Non-pigmented ciliary epithelial cell (primary cell): ENCODE data around the gene KRTAP2-1.
"Not testable (repeated sequence)": the region's sequence is repeated elsewhere in the genome, so short reads cannot be mapped to it uniquely, and the experiment has no call there.

Experiments used
- DNase-seq: peaks from one replicate; pipeline ENCODE4 v3.0.0-alpha.2; 2010; ENCODE audit warnings: low read depth

KRTAP2-1 gene

DNA sequence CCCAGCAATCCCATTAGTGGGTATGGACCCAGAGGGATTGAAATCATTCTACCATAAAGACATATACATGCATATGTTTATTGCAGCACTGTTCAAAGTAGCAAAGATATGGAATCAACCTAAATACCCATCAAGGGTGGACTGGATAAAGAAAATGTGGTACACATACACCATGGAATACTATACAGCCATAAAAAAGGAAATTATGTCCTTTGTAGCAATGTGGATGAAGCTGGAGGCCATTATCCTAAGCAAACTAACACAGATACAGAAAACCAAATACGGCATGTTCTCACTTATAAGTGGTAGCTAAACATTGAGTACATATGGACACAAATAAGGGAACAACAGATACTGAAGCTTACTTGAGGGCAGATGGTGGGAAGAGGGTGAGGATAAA, 10.4 kb upstream of the KRTAP2-1 start:
- no peak for DNase-seq

DNA sequence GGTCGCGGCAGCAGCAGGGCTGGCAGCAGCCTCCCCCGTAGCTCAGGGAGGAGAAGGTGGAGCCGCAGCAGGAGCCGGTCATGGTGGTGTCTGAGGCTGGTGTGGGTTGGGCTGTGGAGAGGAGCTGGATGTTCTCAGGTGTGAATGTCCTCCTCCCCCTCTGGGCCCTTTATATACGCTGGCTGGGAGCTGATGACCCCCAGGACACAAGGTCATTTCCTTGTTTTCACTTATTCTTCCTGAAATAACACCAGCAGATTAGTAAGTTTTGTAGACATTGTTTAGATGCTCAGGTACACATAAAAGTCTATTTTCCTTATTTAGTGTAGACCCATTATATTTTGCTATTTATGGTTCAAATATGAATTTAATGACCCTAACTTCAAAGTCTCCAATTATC, 8.0 kb upstream of the KRTAP2-1 start, which contains the start of gene KRTAP2-2:
Gene KRTAP2-2, minus strand, starts transcription at position 101 of the 400 bp plus-strand sequence. Its CDS starts 19 bp downstream, at position 82.
- not testable (repeated sequence) for DNase-seq

DNA sequence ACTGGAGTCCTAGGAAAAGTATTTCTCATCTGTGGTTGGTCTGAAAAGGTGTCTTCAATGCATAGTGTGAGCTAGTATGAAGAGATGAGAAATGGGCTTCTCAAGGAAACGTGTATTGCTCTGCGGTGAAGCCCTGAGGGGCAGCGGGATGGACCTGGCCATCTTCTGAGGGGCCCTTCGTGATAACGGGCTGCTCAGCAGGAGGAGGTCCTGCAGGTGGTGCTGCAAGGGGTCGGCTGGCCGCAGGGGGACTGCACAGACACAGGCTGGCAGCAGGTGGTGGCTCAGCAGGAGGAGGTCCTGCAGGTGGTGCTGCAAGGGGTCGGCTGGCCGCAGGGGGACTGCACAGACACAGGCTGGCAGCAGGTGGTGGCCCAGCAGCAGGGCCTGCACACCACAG, 7.4 kb upstream of the KRTAP2-1 start:
- not testable (repeated sequence) for DNase-seq

DNA sequence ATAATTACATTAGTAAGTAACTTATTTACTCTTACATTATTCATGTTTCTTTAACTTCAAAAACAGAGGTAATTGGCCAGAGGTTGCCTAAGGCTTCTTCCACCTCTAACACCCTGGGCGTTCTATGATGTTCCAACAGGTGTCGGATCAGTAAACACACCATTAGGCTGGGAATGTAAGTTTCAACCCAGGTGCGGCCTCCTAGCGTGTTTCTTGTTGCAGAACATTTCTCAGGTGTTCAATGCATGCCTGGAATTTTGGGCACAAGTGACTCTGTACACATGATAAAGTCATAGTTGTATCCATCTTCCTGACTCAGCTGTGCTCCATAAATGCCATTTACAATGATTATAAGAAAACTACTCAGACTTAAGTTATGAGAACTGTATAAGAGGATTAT, 6.9 kb upstream of the KRTAP2-1 start:
- no peak for DNase-seq

DNA sequence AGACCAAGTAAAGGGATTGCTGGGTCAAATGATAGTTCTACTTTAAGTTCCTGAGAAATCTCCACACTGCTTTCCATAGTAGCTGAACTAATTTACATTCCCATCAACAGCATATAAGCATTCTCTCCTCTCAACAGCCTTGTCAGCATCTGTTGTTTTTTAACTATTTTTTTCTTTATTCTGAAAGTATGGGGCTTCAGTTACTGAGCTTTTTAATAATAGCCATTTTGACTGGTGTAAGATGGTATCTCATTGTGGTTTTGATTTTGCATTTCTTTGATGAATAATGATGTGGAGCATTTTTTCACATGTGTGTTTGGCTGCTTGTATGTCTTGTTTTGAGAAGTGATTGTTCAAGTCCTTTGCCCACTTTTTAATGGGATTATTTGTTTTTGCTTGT, 5.5 kb upstream of the KRTAP2-1 start:
- no peak for DNase-seq

DNA sequence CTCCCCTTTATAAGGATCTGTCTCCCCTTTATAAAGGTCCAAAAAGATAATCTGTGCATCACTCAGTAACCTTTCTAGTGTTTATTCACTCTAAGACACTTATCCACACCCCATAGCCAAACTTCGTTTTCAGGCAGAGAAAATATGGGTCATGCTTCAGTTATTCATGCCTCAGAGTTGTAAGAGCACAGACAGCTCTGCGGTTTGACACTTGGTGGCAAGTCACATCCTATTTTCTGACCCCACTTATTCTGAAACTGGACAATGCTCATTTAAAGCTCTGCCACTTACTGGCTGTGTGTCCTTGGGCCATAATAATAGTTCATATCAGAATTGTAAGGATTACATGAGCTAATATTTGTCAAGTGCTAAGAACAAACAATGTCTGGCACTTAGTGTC, 2.0 kb upstream of the KRTAP2-1 start:
- peak; percentile 67 for DNase-seq

DNA sequence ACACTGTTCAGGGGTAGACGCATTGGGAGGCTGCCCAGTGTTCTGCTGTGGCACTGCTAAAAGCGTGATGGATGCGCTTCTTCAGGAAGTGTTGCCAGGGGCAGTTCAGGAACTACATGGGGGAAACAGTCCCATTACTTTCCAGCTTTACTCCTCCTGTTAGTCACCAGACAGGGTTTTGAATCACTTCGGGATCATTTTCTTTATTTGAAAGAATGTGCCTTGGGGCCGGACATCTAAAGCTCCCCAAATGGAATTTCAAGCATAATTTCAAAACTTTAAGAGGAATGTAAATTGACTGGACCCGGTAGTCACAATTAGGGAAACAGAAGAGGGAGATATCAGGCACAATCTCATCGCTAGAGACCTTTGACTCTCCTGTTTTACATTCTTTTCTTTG, 1.3 kb upstream of the KRTAP2-1 start:
- DNase-seq = no peak

DNA sequence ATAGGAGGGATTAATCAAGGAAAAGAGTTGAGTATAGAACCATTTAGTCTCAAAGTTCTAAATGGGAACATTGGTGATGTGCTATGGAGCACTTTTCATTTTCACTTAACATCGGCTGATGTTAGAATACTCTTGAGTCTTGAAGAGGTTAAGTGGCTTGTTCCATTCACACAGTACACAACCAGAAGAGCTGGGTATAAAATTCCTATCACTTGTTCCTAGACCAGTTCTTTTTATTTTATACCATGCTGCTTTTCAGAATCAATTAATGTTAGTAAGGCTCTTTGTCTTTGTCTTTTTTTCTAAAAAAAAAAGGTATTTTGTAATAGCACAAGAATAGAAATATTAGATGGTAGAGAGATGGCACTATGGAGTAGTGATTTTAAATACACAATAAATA, 4.2 kb downstream of the KRTAP2-1 start:
- DNase-seq = no peak

DNA sequence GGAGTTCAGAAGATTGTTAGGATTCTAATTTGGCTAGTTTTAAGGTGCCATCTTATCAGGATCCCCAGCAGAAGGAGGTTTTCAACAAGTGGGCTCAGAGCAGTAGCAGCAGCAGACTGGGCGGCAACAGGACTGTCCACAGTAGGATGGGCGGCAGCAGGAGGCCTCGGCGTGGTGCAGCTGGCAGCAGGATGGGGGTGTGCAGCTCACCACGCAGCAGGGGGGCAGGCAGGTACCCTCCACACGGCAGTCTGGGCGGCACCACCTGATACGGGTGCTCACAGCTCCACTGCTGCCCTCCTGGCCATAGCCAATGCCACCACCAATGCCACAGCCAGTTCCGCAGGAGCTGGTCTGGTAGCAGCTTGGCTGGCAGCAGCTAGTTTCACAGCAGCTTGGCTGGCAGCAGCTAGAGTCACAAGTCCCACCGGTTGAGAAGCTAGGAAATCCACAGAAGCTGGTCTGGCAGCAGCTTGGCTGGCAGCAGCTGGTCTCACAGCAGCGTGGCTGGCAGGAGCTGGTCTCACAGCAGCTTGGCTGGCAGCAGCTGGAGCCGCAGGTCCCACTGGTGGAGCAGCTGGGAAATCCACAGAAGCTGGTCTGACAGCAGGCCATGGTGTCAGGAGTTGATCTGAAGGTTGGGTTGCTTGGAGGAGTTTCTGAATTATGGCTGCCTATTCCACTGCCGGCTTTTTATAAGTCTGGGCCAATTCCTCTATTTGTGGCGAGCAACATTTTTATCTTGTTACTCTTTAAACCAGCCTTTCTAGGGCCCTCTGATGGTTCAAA, 6.1 kb downstream of the KRTAP2-1 start, which contains the start of gene KRTAP1-1:
Gene KRTAP1-1, minus strand, starts transcription at position 668 of the 789 bp plus-strand sequence. Its CDS starts 53 bp downstream, at position 615.
- not testable (repeated sequence) for DNase-seq

DNA sequence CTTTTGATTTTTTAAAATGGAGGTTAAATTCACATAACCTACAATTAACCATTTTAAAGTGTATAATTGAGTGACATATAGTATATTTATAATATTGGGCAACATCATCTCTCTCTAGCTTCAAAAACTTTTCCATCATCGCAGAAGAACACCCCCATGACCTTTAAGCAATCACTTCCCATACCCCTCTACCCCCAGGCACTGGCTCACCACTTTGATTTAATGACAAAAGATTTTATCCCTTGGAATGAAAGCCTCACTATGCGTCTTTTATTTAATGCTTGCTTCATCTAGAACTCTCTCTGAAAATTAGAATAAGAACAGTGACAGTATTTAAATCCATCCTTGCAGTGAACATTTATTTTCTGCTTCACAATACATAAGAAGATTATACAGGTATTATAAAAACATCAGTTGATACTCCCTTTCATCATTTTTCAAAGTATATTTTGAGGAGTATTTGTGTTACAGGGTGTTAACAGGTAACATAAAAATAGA, 9.2 kb downstream of the KRTAP2-1 start:
- DNase-seq = no peak

DNA sequence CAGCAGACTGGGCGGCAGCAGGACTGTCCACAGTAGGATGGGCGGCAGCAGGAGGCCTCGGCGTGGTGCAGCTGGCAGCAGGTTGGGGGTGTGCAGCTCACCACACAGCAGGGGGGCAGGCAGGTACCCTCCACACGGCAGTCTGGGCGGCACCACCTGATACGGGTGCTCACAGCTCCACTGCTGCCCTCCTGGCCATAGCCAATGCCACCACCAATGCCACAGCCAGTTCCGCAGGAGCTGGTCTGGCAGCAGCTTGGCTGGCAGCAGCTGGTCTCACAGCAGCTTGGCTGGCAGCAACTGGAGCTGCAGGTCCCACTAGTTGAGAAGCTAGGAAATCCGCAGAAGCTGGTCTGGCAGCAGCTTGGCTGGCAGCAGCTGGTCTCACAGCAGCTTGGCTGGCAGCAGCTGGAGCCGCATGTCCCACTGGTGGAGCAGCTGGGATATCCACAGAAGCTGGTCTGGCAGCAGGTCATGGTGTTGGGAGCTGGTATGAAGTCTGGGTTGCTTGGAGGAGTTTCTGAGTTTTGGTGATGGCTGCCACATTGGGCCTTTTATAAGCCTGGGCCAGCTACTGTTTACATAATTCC, 12.7 kb downstream of the KRTAP2-1 start, which contains the start of gene KRTAP1-3:
Gene KRTAP1-3, minus strand, starts transcription at position 529 of the 590 bp plus-strand sequence. Its CDS starts 53 bp downstream, at position 476.
- DNase-seq = not testable (repeated sequence)

DNA sequence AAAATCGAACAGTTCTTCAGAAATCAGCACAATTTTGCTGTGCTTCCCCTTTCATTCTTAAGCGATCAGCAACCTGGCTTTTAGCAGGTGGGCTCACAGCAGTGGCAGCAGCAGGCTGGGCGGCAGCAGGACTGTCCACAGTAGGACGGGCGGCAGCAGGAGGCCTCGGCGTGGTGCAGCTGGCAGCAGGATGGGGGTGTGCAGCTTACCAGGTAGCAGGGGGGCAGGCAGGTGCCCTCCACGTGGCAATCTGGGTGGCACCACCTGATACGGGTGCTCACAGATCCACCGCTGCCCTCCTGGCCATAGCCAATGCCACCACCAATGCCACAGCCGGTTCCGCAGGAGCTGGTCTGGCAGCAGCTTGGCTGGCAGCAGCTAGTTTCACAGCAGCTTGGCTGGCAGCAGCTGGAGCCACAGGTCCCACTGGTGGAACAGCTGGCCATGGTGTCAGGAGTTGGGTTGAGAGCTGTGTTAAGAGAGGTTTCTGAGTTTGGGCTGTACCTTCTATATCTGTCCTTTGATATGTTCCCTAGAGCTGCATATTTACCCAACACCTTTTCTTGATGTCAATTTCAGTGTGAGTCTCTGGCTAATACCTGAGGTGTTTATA, 17.4 kb downstream of the KRTAP2-1 start, which contains the start of gene KRTAP1-4:
Gene KRTAP1-4, minus strand, starts transcription at position 563 of the 613 bp plus-strand sequence. Its CDS starts 117 bp downstream, at position 446.
- DNase-seq = no peak

DNA sequence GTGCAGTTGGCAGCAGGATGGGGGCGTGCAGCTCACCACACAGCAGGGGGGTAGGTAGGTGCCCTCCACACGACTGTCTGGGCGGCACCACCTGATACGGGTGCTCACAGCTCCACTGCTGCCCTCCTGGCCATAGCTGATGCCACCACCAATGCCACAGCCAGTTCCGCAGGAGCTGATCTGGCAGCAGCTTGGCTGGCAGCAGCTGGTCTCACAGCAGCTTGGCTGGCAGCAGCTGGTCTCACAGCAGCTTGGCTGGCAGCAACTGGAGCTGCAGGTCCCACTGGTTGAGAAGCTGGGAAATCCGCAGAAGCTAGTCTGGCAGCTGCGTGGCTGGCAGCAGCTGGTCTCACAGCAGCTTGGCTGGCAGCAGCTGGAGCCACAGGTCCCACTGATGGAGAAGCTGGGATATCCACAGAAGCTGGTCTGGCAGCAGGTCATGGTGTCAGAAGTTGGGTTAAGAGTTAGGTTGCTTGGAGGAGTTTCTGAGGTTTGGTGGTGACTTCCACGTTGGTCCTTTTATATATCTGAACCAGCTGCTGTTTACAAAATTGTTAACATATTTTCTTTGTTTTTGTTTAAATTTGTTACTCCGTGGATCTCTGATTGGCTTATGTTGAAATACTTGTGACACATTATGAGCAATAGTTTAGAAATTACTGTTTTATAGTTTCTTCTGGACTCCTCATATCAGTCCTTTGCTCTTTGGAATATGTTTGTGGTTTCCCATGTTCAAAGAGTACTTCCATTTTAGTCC, 20.2 kb downstream of the KRTAP2-1 start, which contains the start of gene KRTAP1-5:
Gene KRTAP1-5, minus strand, starts transcription at position 494 of the 757 bp plus-strand sequence. Its CDS starts 53 bp downstream, at position 441.
- DNase-seq = peak; percentile 62

DNA sequence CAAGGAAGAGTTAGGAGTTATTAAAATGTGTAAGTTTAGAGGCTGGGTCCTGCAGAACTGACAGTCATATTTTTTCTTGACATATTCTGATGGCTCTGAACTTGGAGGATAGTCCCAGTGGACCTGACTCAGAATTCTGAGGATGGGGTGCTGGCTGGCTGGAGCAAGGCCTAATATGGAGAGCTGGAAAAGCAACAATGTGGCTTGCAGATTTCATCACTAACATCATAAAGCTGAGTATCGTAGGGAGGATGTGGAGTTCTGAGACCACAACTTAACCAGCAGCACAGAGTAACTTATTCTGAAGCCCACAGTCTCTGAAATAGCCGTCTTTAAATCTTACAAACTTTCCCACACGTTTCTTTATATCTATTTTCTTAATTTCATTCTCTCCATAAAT, 22.4 kb downstream of the KRTAP2-1 start:
- no peak for DNase-seq

DNA sequence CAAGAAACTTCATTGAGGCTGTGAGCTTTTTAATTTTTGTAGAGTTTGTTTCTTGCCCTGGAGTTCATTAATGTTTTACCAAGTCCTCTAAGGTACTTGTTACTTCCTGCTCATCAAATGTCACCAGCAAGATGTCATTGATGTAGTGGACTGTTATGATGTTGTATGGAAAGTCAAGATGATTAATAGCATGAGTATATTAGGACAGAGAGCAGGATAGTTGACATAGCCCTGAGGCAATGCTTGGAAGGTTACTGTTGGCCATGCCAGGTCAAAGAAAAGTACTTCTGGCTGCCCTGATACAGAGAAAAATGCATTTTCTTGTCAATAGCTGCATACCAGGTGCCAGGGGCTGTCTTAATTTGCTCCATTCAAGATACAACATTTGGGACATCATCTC, 26.8 kb downstream of the KRTAP2-1 start:
- no peak for DNase-seq

DNA sequence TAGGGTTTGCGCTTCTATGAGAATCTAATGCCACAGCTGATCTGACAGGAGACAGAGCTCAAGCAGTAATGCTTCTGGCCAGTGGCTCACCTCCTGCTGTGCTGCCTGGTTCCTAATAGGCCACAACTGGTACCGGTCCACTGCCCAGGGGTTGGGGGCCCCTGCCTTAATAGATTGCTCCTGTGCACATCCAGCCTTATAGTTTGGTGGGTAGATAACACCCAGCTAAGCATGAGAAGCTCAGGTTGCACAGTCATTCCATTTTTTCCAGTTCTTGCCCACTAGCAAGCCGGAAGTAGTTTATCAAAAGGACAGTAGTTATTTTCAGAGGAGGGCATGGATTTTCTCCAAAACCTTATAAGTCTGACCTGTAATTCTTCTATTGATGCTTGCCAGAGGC, 27.7 kb downstream of the KRTAP2-1 start:
- no peak for DNase-seq

DNA sequence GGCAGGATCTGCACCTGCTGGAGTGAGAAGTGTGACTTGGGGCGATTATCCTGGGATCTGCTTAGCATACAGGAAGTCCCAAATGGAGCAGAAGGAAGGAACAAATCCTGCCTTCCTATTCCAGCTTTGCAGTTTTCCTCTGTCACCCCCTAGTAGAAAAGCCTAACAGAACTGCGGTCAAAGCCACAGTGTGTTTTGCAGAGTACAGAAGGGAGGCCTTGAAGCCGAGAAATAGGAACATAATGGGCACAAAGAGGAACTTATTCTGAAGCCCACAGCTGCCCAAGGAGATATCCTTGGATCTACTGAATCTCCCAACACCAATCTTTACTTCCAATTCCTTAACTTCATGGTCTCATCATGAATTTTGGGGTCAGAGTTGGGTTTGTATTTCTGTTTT, 28.6 kb downstream of the KRTAP2-1 start:
- DNase-seq = no peak

DNA sequence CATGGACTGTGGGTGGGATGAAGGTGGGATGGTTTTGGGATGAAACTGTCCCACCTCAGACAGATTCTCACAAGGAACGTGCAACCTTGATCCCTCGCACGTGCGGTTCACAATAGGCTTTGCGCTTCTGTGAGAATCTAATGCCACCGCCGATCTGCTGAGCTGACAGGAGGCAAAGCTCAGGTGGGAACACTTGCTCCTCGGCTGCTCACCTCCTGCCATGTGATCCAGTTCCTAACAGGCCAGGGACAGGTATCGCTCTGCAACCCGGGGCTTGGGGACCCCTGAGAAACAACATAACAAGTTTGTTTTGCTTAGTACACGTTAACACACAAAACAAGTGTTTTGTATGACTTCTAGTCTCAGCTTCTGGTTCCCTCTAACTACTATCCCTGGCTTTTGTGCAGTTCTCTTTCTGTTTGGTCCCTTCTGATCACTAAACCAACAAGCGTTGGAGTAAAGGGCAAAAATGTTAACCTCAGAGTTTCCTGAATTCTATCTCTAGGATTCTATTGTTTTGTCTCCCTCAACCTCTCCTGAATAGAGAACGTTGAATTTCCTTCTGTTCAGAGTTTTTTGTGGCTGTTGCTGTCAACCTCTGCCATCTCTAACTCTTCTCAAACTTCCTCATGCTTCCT, 30.4 kb downstream of the KRTAP2-1 start:
- no peak for DNase-seq

DNA sequence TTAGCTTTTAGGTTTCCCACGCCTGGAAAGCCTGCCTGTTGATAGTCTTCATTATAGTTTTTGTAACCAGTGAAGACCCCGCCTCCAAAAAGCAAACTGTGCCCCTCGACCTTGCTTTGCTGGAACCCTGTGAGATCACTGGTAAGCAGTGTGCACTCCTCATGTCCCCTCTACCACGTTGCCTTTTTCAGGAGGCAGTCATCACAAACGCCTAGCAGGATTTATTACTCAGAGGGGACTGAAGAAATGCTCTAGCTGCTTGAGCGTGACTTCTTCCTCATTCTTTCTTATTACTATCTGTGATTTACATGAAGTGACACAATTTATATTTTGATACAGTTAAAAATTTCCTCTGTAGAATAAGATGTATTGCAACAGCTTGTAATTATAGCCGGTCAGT, 31.7 kb downstream of the KRTAP2-1 start:
- no peak for DNase-seq

DNA sequence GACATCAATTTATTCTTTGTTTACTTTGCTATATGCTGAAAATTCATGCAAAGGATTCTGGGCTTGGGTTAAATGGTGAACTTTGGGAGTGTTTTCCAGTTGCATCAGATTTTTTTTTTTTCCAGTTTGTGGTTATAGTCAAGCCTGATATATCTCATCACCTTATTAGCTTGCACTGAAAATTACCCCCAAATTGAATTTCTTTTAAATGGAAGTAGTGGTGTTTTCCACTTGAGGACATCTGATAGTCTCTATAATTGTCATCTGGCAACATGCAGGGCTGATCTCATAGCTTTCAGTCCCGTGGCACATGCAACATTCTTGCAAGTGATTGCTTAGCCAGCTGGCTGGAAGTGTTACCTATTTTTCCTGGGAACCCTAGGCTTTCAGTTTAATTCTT, 33.5 kb downstream of the KRTAP2-1 start:
- no peak for DNase-seq

DNA sequence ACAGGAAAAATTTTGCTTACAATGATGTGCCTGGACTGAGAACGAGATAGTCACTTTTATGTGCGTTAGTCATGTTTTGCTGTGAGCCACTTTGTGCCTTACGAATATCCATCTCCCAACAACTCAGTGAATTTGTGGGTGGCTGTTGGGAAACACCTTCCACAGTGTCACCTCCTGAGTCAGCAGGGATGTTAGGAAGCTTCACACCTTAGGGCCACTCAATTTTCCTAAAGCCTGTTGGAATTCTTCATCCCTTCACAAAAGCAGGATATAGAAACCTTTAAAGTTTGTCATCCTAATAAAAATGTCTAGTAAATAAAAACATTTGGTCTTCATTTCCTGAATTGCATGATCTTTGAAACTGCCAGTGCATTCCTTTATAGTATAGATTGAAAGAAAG, 33.9 kb downstream of the KRTAP2-1 start:
- no peak for DNase-seq
